ENCODE data around the gene C3orf22.

Gene C3orf22

GRCh38 chr3:126555795-126556636 is 2.7 kb downstream of the C3orf22 start:
- DNase-seq, result no peak

DNA sequence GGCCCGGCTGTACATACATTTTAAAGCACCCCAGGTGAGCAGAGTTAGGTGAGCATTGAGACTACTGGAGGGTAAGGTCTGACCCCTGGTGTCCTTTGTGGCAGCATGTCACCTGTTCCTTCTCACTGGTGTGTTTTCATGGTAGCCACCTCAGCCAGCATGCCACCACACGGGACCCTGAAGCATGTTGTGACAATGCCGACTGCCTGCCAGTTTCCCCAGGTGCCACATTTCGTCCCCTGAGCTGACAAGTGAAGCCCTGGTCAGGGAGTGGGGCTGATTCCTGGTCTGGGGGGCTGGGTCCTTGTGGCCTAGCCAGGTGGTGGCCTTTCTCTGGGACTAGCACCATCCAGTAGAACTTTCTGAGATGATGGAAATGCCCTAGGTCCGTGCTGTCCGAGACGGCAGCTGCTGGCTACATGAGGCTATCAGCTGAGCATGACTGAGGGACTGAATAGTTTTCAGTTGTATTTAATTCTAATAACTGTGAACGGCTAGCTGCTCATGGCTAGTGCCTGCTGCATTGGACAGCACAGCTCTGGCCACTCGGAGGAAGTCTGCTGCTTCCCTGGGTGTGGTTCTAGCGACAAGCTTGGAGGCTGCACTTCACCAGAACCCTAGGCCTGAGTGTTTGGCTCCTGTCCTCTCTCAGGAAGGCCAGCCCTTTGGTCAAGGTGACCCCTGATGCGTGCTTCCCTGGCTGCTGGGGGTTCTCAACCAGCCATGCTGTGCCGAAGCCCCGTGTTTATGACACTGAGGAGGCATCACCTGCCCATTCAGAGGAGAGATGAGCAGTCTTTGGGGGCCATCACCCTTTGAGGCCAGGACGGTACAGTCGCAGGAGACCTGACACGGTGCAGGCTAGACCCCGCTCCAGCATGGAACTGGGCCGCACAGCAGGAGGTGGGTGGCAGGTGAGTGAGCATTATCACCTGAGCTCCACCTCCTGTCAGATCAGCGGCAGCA is 3.9 kb downstream of the C3orf22 start:
- no peak for DNase-seq

DNA sequence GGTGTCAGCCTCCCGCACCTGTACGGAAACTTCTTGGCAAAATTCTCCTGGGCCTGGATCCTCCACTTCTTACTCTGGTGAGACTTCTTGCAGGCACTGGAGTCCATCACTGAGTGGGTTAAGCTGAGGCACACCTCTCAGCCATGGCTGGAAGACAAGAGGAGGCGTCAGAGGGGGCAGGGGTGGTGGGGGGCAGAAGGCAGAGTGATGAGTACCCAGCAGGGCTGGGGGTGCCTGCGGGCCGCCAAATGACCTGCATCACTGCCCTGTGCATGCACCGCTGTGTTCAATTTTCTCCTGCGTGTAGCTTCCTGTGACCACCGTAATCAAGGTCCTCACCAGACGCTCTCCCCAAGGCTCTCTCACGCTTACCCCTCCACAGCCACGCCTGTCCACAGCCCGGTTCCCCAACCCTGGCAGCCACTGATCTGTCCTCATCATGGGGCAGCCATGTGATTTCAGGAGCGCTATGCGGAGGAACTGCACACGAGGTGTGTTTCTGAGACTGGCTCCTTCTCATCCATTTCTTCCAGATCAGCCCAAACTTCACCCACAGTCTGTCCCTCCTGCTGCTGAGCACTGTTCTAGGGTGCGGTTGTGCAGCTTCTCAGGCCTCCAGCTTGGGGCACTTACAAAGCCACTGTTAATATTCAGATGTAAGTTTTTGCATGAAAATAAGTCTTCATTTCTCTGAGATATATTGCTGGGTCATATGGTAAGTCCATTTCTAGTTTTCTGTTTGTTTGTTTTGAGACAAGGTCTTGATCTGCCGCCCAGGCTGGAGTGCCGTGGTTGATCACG is 5.2 kb downstream of the C3orf22 start:
- no peak for DNase-seq

DNA sequence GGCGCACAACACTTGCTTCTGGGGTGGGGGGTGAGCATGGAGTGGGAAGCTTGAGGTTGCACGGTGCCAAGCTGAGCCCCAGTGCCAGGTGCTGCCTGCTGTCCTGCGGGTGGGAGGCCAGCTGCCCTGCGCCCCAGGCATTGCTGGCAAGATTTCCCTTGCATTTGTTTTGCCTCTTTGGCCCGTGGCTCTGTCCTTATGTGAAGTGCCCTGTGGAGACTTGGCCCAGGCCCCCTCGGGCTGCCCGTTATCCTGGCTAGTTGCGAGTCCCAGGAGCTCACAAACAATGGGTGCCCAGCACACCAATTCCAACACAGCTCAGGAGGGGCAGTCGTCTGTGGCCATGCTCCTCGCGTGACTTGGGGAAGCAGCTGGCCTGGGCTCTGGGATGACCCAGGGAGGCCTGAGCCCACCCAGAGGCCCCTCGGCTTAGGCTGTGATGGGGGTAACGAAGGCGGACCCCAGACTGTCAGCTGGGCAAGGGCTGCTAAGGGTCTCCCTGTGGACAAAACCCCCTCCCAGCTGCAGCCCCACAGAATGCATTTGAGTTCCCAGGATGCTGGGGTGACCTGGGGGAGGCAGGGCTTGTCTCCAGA is 5.9 kb downstream of the C3orf22 start:
- no peak for DNase-seq

DNA sequence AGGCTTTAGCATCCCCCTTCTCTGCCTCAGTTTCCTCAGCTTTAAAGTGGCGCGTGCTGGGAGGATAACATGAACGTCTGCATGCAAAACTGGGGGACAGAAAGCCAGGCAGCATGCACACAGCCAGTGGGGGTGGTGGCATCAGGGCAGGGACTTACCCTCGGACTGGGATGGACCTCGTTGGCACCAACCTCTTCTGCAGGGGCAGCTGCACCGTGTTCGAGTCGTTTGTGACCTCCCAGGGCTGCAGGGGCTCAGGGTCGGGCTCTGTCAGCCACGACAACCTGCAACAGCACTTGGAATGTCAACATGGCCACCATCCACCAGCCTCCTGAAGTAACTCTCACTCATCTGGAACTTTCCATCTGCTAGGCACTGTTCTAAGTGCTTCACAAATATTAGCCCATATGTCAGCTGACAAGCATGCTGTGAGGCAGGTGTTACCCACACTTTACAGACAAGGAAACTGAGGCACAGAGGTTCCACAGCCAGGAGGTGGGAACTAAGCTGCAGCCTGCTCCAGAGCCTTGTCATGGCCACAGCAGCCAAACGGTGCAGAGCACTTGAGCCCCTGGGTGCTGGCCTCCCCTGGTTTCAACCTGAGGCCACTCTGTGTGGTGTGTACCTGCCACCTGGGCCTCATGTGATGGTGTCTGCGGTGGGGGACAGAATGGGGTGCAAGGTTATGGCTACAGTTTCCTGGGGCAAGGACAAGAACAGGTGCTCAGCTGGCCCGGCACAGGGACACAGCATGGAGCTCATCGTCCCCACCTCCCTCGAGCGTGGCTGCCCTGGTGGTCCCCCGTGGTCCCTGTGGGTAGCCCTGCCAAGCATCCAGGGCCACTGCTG is 6.7 kb downstream of the C3orf22 start:
- DNase-seq, result no peak

GRCh38 chr3:126551121-126551838 is 7.5 kb downstream of the C3orf22 start:
- no peak for DNase-seq

DNA sequence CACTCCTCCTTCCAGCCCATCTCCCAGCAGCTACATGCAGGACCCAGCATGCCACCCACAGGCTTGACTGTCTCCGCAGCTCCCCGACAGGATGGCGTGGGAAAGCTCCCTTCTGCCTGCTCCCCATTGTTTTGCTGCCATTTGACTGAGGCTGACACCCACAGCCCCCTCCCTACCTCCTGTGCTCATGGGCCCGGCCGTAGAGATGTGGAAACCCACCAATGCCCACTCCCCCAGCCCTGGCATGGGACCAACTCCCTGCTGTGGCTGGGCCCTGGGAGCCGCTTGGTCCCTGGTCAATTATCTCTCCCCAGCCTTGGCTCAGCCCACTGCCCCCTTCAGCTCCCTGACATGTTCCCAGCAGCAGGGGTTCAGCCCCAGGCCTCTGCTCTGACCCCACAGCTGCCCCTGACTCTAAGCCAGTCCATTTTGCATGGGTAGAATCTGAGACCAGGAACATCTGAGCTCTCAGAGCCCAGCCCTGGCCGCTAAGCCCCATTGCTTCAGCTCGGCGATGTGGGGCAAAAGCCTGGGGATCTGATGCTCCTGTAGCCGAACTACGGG is 8.2 kb downstream of the C3orf22 start:
- no peak for DNase-seq

DNA sequence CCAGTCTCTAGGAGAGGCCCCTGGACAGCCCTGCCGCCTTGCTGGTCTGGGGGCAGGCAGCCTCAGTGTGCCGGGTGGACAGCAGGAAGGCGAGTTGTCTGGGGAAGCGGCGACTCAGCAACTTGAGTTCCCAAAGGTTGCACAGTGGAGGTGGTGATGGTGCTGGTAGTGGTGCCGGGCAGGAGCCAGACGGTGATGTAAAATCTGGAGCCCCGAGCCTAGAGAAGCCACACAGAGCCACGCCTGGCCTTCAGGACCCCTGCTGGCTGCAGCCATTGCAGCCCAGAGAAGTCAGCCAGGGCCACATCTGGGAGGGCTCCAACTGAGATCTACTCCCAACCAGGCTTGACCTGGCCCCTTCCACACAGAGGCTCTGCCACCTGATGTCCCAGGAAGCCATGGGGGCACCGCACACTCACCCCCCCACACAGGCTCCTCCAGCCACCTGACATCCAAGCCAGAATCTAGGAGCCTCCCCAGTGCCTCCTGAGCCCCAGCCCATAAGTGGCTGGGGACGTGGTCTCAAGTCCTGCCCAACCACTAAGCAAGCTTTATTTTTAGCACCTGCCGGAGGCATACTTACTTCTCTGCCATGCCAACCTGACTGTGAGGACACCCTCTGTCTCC is 8.8 kb downstream of the C3orf22 start:
- no peak for DNase-seq

- no peak for DNase-seq
These were observed 9.9 kb downstream of the C3orf22 start for GRCh38 chr3:126548556-126549466.

DNA sequence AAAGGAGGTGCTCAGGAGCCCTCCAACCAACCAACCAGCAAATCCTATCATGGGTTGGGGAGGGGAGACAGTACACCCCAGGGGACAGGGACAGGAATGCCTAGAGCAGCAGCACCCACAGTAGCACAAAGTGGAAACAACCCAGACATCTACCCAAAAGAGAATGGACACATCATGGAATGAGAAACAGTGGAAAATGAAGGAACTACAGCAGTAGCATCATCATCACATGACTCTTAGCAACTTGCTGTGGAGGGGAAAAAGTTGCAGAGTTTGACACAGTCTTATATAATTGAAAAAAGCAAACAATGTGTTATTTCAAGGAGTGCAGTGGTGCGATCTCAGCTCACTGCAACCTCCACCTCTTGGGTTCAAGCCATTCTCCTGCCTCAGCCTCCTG is 11.0 kb downstream of the C3orf22 start:
- no peak for DNase-seq

GRCh38 chr3:126546549-126547239 is 12.0 kb downstream of the C3orf22 start:
- DNase-seq, result no peak

DNA sequence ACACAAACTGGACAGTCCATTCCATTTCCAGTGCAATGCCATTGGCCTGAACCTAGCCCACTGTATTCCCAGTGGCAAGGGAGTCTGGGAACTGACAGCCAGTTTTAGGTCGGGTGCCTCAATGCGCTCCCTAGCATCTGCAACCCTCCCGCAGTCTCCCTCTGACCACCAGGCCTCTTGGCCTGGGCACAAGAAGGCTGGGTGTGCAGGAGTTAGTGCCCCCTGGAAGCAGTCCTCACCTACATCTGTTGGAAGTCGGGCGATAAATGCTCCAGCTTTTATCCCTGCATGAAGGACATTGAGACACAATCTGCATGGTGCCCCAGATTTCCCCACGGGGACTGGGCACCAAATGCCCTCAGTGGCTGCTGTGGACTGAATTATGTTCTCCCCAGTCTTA is 12.7 kb downstream of the C3orf22 start:
- no peak for DNase-seq

DNA sequence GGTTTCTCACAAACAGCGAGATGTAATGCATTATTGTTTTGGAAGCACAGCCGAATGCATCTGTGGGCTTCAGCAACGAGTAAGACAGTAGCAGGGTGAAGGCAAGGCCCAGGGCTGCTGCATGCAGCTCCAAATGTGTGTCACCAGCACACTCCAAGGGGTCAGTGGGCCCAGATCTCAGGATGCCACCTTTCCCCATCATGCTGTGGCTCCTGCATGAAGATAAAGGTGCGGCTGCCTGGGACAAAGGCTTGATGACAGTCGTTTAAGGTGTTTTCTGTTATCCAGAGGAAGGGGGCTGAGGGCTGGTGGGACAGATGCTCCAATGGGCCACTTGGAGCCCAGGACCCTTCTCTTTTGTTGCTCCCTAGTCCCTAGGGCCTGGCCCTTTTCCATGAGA is 13.2 kb downstream of the C3orf22 start:
- no peak for DNase-seq

DNA sequence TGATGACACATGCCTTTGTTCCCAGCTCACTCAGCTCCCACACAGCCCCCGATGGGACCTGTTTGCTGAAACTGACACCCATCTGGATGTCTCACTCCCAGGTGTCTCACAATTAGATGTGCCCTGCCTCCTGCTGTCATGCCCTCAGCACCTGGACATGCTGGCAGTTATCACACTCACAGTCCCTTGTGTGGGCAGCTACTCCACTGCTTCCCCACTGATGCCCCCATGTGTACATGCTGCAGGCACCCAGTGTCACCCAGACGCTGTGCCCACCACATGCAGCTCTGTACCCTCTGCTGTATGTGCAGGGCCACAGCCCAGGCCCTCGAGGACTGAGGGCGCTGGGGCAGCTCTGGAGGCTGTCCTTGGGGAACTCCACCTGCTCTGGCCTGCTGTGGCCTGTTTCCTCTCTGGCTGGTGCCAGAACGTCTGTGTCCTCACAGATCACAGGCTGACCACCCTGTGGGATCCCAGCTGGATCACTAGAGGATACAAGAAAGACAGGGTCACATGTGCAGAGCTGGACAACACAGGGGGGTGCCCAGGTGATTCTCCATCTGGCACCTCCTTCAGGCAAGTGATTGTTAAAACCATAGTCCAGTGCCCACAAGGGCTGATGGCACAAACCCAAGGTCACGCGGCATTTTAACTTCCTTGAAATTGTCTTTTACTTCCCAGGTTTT is 14.0 kb downstream of the C3orf22 start:
- no peak for DNase-seq

- DNase-seq, result no peak
These were observed 15.2 kb downstream of the C3orf22 start for GRCh38 chr3:126543457-126544061.

DNA sequence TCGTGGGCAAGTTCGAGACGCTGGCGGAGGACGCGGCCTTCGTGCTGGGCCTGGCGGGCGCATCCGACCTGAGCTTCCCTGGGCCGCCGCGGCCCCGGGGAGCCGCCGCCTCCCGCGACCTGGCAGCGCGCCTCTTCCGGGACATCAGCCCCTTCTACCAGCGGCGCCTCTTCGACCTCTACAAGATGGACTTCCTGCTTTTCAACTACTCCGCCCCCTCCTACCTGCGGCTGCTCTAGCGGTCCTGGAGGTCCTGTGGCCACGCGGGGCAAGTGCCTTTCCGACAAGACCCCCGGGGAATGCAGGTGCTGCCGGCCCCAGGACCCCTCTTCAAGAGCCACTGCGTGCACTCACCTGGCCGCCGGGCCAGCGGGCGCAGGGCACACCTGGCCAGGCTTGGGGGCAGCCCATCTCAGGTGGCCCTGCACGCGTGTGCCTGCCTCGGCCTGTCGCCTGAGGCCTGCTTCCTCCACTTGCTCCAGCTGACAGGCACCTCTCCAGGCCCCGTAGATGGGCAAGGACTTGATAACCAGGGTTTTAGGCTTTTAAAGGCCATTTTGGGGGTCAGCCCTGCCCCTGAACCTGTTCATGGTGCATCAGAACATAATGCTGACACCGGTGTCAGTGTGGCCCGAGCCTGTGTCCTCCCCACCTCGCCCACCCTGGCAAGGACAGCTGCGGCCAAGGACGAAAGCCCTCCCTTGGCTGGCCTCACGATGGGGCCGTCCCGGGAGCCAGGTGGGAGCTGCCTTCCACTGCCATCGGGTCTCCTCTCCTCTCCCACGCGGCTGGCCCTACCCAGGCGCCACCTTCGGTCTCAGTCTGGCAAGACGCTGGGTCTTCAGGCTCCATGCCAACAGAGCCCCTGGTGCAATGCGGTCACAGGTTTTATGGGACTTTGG is 16.1 kb downstream of the C3orf22 start:
- DNase-seq, result no peak

Data from activated CD4-positive, alpha-beta T cell treated with anti-CD3 and anti-CD28 coated beads, Interleukin-2, Interleukin-6, amounts not matched to agents 100 ng/mL and 50 ng/mL, durations not matched to agents 16 hours and 8 hours (primary cell).